ENCODE measurements around the gene KCNH6. TPM values are rescaled to one million over a fixed set of nuclear protein-coding genes. Genes with fewer than 3 reads are reported as not detected.

The KCNH6 gene
- total RNA-seq, 2 experiments from 2014 or later = not detected

GRCh38 chr17:63490329-63490728, 32.8 kb upstream of the KCNH6 start:
- intact Hi-C loops (cut with DNase I, micrococcal nuclease) = no loop called here

GRCh38 chr17:63490858-63491400, 32.2 kb upstream of the KCNH6 start:
- H3K4me3 ChIP-seq (ENCODE audit: low read length) = no peak overlapping the region
- no peak for TF ChIP-seq CTCF (IDR thresholded peaks at IDR 0.05)
- intact Hi-C loops (cut with DNase I, micrococcal nuclease) = no loop called here
- ChIA-PET CTCF (no interaction called here), POLR2A (no interaction called here)
- Mint-ChIP-seq H3K27me3 (no peaks in the 10 kb centered on the region), H3K9me3 (no peaks in the 10 kb centered on the region), H3K27ac (no peak overlapping the region), H3K4me1 (ENCODE audit: low read depth) (no peaks in the 10 kb centered on the region), H3K4me3 (no peak overlapping the region), H3K36me3 (ENCODE audit: low read depth) (no peaks in the 10 kb centered on the region)
- ATAC-seq (ENCODE audit: poor library complexity) = no peak
- H3K4me1 ChIP-seq (ENCODE audit: insufficient read depth, low read length) = no peaks in the 10 kb centered on the region
- no peak overlapping the region for H3K27ac ChIP-seq (ENCODE audit: low read depth in 1 of 2, low read length in 2 of 2)
- no peaks in the 10 kb centered on the region for H3K36me3 ChIP-seq (ENCODE audit: insufficient read depth, low read length)
- no peaks in the 10 kb centered on the region for H3K27me3 ChIP-seq (ENCODE audit: control insufficient read depth in 1 of 2, insufficient read depth in 2 of 2, low read length in 2 of 2)
- DNase-seq = no peak
- H3K9me3 ChIP-seq (ENCODE audit: control insufficient read depth in 1 of 2, insufficient read depth in 1 of 2, low read length in 2 of 2) = no peaks in the 10 kb centered on the region

More at GRCh38 chr17:63490329-63490728, 32.8 kb upstream of the KCNH6 start:
- no peaks in the 10 kb centered on the region for H3K36me3 Mint-ChIP-seq (ENCODE audit: low read depth)
- H3K4me3 Mint-ChIP-seq = no peak overlapping the region
- H3K4me3 ChIP-seq (ENCODE audit: low read length) = no peak overlapping the region
- no peak overlapping the region for H3K27ac Mint-ChIP-seq
- no peaks in the 10 kb centered on the region for H3K27me3 Mint-ChIP-seq
- ATAC-seq (ENCODE audit: poor library complexity) (no peak), DNase-seq (no peak)
- H3K27me3 ChIP-seq (ENCODE audit: control insufficient read depth in 1 of 2, insufficient read depth in 2 of 2, low read length in 2 of 2) = no peaks in the 10 kb centered on the region
- H3K4me1 Mint-ChIP-seq (ENCODE audit: low read depth) = no peaks in the 10 kb centered on the region
- no peaks in the 10 kb centered on the region for H3K36me3 ChIP-seq (ENCODE audit: insufficient read depth, low read length)
- ChIA-PET POLR2A (no interaction called here), CTCF (no interaction called here)
- no peak overlapping the region for H3K27ac ChIP-seq (ENCODE audit: low read depth in 1 of 2, low read length in 2 of 2)
- H3K9me3 Mint-ChIP-seq = no peaks in the 10 kb centered on the region
- H3K4me1 ChIP-seq (ENCODE audit: insufficient read depth, low read length) = no peaks in the 10 kb centered on the region
- no peak for TF ChIP-seq CTCF (IDR thresholded peaks at IDR 0.05)
- H3K9me3 ChIP-seq (ENCODE audit: control insufficient read depth in 1 of 2, insufficient read depth in 1 of 2, low read length in 2 of 2) = no peaks in the 10 kb centered on the region

GRCh38 chr17:63491413-63491812, 31.7 kb upstream of the KCNH6 start:
- no peak for ATAC-seq (ENCODE audit: poor library complexity)
- CTCF ChIA-PET = no interaction called here
- intact Hi-C loops (cut with DNase I, micrococcal nuclease) = no loop called here

More at GRCh38 chr17:63491413-63491812, 31.7 kb upstream of the KCNH6 start:
- no peak for TF ChIP-seq CTCF (IDR thresholded peaks at IDR 0.05)
- H3K27me3 Mint-ChIP-seq = no peaks in the 10 kb centered on the region
- H3K27ac Mint-ChIP-seq = no peak overlapping the region
- Histone ChIP-seq H3K27ac (ENCODE audit: low read depth in 1 of 2, low read length in 2 of 2) (no peak overlapping the region), H3K4me1 (ENCODE audit: insufficient read depth, low read length) (no peaks in the 10 kb centered on the region), H3K36me3 (ENCODE audit: insufficient read depth, low read length) (no peaks in the 10 kb centered on the region), H3K4me3 (ENCODE audit: low read length) (no peak overlapping the region), H3K9me3 (ENCODE audit: control insufficient read depth in 1 of 2, insufficient read depth in 1 of 2, low read length in 2 of 2) (no peaks in the 10 kb centered on the region), H3K27me3 (ENCODE audit: control insufficient read depth in 1 of 2, insufficient read depth in 2 of 2, low read length in 2 of 2) (no peaks in the 10 kb centered on the region)
- H3K9me3 Mint-ChIP-seq = no peaks in the 10 kb centered on the region
- no peaks in the 10 kb centered on the region for H3K36me3 Mint-ChIP-seq (ENCODE audit: low read depth)
- H3K4me1 Mint-ChIP-seq (ENCODE audit: low read depth) = no peaks in the 10 kb centered on the region
- no peak overlapping the region for H3K4me3 Mint-ChIP-seq
- DNase-seq = no peak
- POLR2A ChIA-PET = no interaction called here

All from CD4-positive, alpha-beta T cell (primary cell).